Measurements from ENCODE around the gene SLC4A5.

SLC4A5 gene

GRCh38 chr2:74369976-74370375 lies 26.8 kb upstream of the SLC4A5 start:
- DNase-seq (ENCODE audit: low spot score): no peak
- in situ Hi-C loops (cut with MboI; ENCODE audit: low pct_unique_long_range_greater_than_20kb, low sequenced_read_pairs, unreplicated experiment): no loop called here
- TF ChIP-seq, protein P1, sequence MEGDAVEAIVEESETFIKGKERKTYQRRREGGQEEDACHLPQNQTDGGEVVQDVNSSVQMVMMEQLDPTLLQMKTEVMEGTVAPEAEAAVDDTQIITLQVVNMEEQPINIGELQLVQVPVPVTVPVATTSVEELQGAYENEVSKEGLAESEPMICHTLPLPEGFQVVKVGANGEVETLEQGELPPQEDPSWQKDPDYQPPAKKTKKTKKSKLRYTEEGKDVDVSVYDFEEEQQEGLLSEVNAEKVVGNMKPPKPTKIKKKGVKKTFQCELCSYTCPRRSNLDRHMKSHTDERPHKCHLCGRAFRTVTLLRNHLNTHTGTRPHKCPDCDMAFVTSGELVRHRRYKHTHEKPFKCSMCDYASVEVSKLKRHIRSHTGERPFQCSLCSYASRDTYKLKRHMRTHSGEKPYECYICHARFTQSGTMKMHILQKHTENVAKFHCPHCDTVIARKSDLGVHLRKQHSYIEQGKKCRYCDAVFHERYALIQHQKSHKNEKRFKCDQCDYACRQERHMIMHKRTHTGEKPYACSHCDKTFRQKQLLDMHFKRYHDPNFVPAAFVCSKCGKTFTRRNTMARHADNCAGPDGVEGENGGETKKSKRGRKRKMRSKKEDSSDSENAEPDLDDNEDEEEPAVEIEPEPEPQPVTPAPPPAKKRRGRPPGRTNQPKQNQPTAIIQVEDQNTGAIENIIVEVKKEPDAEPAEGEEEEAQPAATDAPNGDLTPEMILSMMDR (IDR thresholded peaks at IDR 0.05; ENCODE audit: extremely low read depth, insufficient read depth, missing control alignments): no peak

DNA sequence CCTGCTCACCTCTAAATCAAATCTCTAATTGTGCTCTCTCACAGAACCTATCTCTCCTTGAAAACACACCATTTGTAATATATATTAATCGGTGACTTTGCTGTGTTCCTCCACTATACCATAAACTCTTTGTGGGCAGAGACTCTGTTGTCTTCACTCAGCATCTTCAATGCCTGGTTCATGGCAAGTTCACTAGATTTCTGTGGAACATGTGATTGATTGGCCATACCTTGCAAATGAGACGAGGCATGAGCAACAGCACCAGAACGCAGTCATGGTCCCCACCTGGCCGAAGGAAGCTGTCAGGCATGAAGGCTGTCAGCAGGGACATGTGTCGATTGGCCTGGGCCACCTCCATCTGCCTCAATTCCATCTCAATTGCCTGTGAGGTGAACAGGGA lies 25.3 kb upstream of the SLC4A5 start:
- TF ChIP-seq, protein P1 (IDR thresholded peaks at IDR 0.05; ENCODE audit: extremely low read depth, insufficient read depth, missing control alignments): no peak
- DNase-seq (ENCODE audit: low spot score): no peak
- in situ Hi-C loops (cut with MboI; ENCODE audit: low pct_unique_long_range_greater_than_20kb, low sequenced_read_pairs, unreplicated experiment): no loop called here

DNA sequence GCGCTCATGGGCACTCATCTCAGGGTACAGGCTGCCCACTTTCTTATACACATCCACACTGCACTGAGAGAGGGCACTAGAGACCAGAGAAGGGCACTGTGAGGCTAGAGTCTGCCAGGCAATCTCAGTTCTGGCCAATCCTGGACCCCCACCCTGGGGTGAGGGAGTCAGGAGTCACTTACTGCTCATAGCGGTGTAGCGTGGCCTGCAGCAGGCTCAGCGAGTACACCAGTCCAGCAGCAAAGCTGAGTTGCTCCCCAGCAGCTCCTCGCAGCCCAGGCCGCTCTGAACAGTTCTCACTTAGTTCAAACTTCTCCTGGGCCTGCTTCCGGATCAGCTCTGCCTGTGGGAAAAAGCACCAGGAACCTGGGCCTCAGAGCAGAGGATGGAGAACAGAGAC lies 24.6 kb upstream of the SLC4A5 start:
- in situ Hi-C loops (cut with MboI; ENCODE audit: low pct_unique_long_range_greater_than_20kb, low sequenced_read_pairs, unreplicated experiment): no loop called here
- TF ChIP-seq, protein P1 (IDR thresholded peaks at IDR 0.05; ENCODE audit: extremely low read depth, insufficient read depth, missing control alignments): no peak
- no peak for DNase-seq (ENCODE audit: low spot score)

DNA sequence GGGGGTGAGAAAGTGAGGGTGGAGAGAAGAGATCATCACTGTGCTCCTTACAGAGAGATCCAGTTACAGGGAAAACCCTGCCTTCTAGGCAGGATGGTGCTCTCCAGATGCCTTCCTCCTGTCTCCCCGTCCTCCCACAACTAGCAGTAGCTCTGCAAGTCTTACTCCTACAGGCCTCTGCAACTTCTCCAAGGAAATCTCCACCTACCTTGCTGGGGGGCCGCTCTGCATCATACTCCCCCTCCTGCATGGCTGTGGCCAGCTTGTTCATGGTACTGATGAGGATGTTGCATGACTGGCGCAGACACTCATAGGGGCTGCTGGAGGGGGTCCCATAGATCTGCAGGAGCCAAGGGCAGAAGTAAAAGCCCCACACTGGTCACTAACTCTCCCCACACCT lies 22.8 kb upstream of the SLC4A5 start:
- in situ Hi-C loops (cut with MboI; ENCODE audit: low pct_unique_long_range_greater_than_20kb, low sequenced_read_pairs, unreplicated experiment): no loop called here
- TF ChIP-seq, protein P1 (IDR thresholded peaks at IDR 0.05; ENCODE audit: extremely low read depth, insufficient read depth, missing control alignments): no peak
- no peak for DNase-seq (ENCODE audit: low spot score)

DNA sequence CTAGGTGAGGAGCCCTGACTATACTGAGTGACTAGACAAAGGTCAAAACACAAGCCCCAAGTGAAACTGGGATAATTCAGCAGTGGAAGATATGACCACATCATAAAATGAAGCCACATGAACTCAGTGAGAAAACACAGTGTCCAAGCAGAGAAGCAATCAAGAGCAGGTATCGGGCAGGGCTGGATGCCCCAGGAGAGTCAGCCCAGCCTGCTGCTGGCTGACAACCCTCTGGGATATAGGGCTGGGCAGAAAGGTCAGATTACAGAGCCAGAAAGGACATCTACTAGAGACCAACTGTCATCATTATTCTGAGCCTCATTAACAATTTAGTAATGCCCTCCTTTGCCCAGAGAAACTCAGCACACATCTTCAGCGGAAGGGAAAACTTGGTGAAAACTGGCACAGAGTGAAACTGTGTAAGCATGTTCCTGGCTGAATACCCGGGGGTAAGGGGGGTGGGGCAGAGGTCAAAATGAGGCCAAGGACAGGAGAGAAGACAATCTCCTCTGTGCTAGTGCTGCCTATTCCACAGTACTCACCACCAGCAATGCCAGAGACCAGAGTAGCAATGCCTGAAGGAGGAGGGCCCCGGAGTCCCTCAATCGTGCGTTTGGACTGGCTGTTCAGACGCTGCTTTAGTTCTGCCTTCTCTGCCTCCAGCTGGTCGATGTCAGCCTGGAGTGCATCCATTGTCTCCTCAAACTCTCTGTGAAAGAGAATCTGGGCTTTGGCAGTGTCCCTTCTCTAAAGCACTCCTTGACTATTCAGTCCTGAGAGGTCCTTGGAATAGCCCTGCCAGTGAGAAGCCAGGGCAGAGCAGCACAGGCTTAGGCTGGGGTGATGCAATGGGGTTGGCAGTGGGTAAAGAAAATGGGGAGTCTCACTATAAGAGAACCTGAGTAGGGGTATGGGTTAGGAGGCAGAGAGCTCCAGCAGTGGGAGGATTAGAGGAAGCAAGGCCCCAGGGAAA lies 21.6 kb upstream of the SLC4A5 start:
- TF ChIP-seq, protein P1 (IDR thresholded peaks at IDR 0.05; ENCODE audit: extremely low read depth, insufficient read depth, missing control alignments): no peak
- DNase-seq (ENCODE audit: low spot score): no peak
- in situ Hi-C loops (cut with MboI; ENCODE audit: low pct_unique_long_range_greater_than_20kb, low sequenced_read_pairs, unreplicated experiment): no loop called here

DNA sequence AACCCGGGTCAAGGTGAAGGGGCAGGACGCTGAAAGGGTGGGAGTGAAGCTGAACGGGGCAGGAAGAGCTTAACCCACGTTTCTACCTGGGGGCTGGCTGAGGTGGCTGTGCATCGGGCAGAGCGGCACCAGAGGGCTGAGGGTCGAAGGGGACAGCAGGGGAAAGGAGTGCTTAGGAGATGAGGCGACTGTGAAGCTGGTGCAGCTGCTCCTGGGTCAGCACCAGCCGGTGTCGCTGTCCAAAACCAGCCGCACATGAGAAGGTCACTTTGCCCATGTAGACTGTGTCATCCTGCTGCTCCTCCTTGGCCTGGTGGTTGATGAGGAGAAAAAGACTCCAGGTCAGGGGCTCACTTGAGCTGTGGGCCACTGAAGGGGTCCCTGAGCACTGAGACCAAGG lies 18.1 kb upstream of the SLC4A5 start:
- DNase-seq (ENCODE audit: low spot score): no peak
- in situ Hi-C loops (cut with MboI; ENCODE audit: low pct_unique_long_range_greater_than_20kb, low sequenced_read_pairs, unreplicated experiment): no loop called here
- TF ChIP-seq, protein P1 (IDR thresholded peaks at IDR 0.05; ENCODE audit: extremely low read depth, insufficient read depth, missing control alignments): no peak

Data from GM13977 (cell line).